K562 (cell line): ENCODE data around the gene PGPEP1. TPM values are rescaled to one million over a fixed set of nuclear protein-coding genes. Genes with fewer than 3 reads are reported as not detected.

Experiments used
- ARID2 ChIP-seq: fragments of 450-650 bp; IDR thresholded peaks from 2 replicates; pipeline ENCODE4 v1.6.1; 2017; ENCODE audit warnings: antibody characterized with exemption, mild to moderate bottlenecking
- ARNT ChIP-seq, 2 experiments: fragments of 450-650 bp; IDR thresholded peaks; 2 replicates each; pipeline ENCODE4 v1.6.1; 2016; ENCODE audit warnings: mild to moderate bottlenecking in 1 of 2
- BCOR ChIP-seq: fragments of 450-650 bp; IDR thresholded peaks from 2 replicates; pipeline ENCODE4 v1.6.1; 2016
- BDP1 ChIP-seq: IDR thresholded peaks from 3 replicates; pipeline ENCODE4 v1.6.1; 2011; ENCODE audit not compliant: insufficient read length, insufficient read depth
- CBX1 ChIP-seq: sonication (generic); IDR thresholded peaks from 2 replicates; pipeline ENCODE4 v1.6.1; 2016; ENCODE audit warnings: antibody characterized with exemption, low read depth, mild to moderate bottlenecking
- CSDE1 ChIP-seq, 2 experiments: fragments of 450-650 bp; IDR thresholded peaks; 2 replicates each; pipeline ENCODE4 v1.6.1; 2016; ENCODE audit warnings: mild to moderate bottlenecking in 1 of 2
- E2F3 ChIP-seq: fragments of 250-450 bp; sonication (Bioruptor Pico); IDR thresholded peaks from 2 replicates; pipeline ENCODE4 v1.4.0; 2020; ENCODE audit warnings: mild to moderate bottlenecking
- E2F6 ChIP-seq, 2 experiments: IDR thresholded peaks; 2 replicates each; pipeline ENCODE4 v1.6.1; 2011; ENCODE audit warnings: borderline replicate concordance in 1 of 2, control low read depth in 1 of 2, low read depth in 1 of 2, low read length in 1 of 2, mild to moderate bottlenecking in 1 of 2, mixed read lengths in 1 of 2, moderate library complexity in 1 of 2; ENCODE audit not compliant: insufficient read depth in 1 of 2, insufficient read length in 1 of 2, poor library complexity in 1 of 2, severe bottlenecking in 1 of 2; ENCODE audit errors: extremely low read depth in 1 of 2
- GABPB1 ChIP-seq: sonication (generic); formaldehyde crosslinking; IDR thresholded peaks from 2 replicates; pipeline ENCODE4 v1.8.0; 2022; ENCODE audit warnings: mild to moderate bottlenecking, missing genetic modification reagents
- HCFC1 ChIP-seq: IDR thresholded peaks from 2 replicates; pipeline ENCODE4 v1.6.1; 2012; ENCODE audit warnings: low read depth, low read length, improper control_type of control experiment
- HMBOX1 ChIP-seq: sonication (generic); IDR thresholded peaks from 2 replicates; pipeline ENCODE4 v1.6.1; 2016
- ILK ChIP-seq: fragments of 450-650 bp; IDR thresholded peaks from 2 replicates; pipeline ENCODE4 v1.6.1; 2016; ENCODE audit warnings: missing genetic modification characterization, low read depth, mild to moderate bottlenecking, missing compliant biosample characterization, moderate library complexity, borderline replicate concordance
- NFXL1 ChIP-seq: fragments of 450-650 bp; formaldehyde crosslinking; IDR thresholded peaks from 2 replicates; pipeline ENCODE4 v1.4.0; 2021; ENCODE audit warnings: mild to moderate bottlenecking
- NR1H2 ChIP-seq: sonication (generic); formaldehyde crosslinking; IDR thresholded peaks from 2 replicates; pipeline ENCODE4 v1.4.0; 2020; ENCODE audit warnings: mild to moderate bottlenecking, missing genetic modification reagents
- POLR2A ChIP-seq: fragments of 450-650 bp; conservative IDR thresholded peaks from 2 replicates; pipeline ENCODE4 v1.6.1; 2016
- PTRF ChIP-seq: fragments of 450-650 bp; IDR thresholded peaks from 2 replicates; pipeline ENCODE4 v1.6.1; 2016; ENCODE audit warnings: mild to moderate bottlenecking, missing genetic modification characterization, missing compliant biosample characterization
- RBM39 ChIP-seq: fragments of 200-400 bp; formaldehyde crosslinking; optimal IDR thresholded peaks from 2 replicates; pipeline ENCODE3; 2018; ENCODE audit warnings: low read depth, low read length
- TAF9B ChIP-seq: fragments of 450-650 bp; IDR thresholded peaks from 2 replicates; pipeline ENCODE4 v1.6.1; 2018; ENCODE audit warnings: mild to moderate bottlenecking; ENCODE audit not compliant: partially characterized antibody
- XRCC3 ChIP-seq: fragments of 450-650 bp; IDR thresholded peaks from 2 replicates; pipeline ENCODE4 v1.6.1; 2017; ENCODE audit warnings: mild to moderate bottlenecking, moderate library complexity
- ZBTB2 ChIP-seq: fragments of 450-650 bp; IDR thresholded peaks from 2 replicates; pipeline ENCODE4 v1.6.1; 2016; ENCODE audit warnings: antibody characterized with exemption
- ZFP1 ChIP-seq: fragments of 450-650 bp; formaldehyde crosslinking; IDR thresholded peaks from 2 replicates; pipeline ENCODE4 v1.4.0; 2020; ENCODE audit warnings: mild to moderate bottlenecking, mixed read lengths
- ZNF644 ChIP-seq: fragments of 200-800 bp; sonication (Bioruptor generic); IDR thresholded peaks from 2 replicates; pipeline ENCODE4 v1.6.1; 2016; ENCODE audit warnings: low read depth, missing genetic modification characterization, missing compliant biosample characterization
- polyA plus RNA-seq, 8 experiments: library from polyadenylated mRNA; depleted of rRNA in 4 of 8; stranded (reverse) in 5 of 8; unstranded in 3 of 8; fragments of >200 nt; fragmentation: Nextera tagmentation in 2 of 8; fragmentation: Illumina TruSeq in 1 of 8; extraction: Ambion mirVana in 2 of 8; extraction: Trizol in 1 of 8; gene quantifications; 2 replicates each; pipeline versions ENCODE4 v1.2.1 to v1.2.3, GENCODE V29; 2011 to 2014; ENCODE audit warnings: inconsistent platforms in 1 of 8, missing spikeins in 1 of 8
- total RNA-seq, 7 experiments: library from RNA; depleted of rRNA in 6 of 7; stranded (reverse); fragments of >200 nt in 6 of 7; fragmentation: Illumina TruSeq in 2 of 7; extraction: Trizol in 2 of 7; gene quantifications; 2 replicates each; pipeline versions ENCODE4 v1.2.1 to v1.2.3, GENCODE V29; 2011 to 2021; ENCODE audit warnings: low replicate concordance in 1 of 7
- TF ChIP-seq, protein P1 (sequence below): fragments of 200-800 bp; sonication (Bioruptor generic); IDR thresholded peaks from 2 replicates; pipeline ENCODE4 v1.6.1; 2016; ENCODE audit warnings: missing genetic modification characterization, missing compliant biosample characterization

Gene PGPEP1
- total and polyA plus RNA-seq, 9 of the 15 experiments (the other 6 are each of a cell fraction or from before 2014, with no cell fraction given): 10.0 to 69.6 (median 33.5) TPM

- no peak for TF ChIP-seq ZBTB2
- no peak for TF ChIP-seq PTRF (tag)
- TF ChIP-seq GABPB1 (CRISPR knock-in tag): no peak
- TF ChIP-seq POLR2A: peak; percentile 49; the same call in 1 of the 2 replicates
- no peak for TF ChIP-seq RBM39
- TF ChIP-seq E2F6 (IDR thresholded peaks at IDR 0.05; ENCODE audit: borderline replicate concordance in 1 of 2, extremely low read depth in 1 of 2, insufficient read depth in 1 of 2, insufficient read length in 1 of 2, low read depth in 1 of 2, low read length in 1 of 2, poor library complexity in 1 of 2, severe bottlenecking in 1 of 2): peak in 1 of 2 experiments; percentile 52
- TF ChIP-seq BDP1: no peak
- TF ChIP-seq, protein P1, sequence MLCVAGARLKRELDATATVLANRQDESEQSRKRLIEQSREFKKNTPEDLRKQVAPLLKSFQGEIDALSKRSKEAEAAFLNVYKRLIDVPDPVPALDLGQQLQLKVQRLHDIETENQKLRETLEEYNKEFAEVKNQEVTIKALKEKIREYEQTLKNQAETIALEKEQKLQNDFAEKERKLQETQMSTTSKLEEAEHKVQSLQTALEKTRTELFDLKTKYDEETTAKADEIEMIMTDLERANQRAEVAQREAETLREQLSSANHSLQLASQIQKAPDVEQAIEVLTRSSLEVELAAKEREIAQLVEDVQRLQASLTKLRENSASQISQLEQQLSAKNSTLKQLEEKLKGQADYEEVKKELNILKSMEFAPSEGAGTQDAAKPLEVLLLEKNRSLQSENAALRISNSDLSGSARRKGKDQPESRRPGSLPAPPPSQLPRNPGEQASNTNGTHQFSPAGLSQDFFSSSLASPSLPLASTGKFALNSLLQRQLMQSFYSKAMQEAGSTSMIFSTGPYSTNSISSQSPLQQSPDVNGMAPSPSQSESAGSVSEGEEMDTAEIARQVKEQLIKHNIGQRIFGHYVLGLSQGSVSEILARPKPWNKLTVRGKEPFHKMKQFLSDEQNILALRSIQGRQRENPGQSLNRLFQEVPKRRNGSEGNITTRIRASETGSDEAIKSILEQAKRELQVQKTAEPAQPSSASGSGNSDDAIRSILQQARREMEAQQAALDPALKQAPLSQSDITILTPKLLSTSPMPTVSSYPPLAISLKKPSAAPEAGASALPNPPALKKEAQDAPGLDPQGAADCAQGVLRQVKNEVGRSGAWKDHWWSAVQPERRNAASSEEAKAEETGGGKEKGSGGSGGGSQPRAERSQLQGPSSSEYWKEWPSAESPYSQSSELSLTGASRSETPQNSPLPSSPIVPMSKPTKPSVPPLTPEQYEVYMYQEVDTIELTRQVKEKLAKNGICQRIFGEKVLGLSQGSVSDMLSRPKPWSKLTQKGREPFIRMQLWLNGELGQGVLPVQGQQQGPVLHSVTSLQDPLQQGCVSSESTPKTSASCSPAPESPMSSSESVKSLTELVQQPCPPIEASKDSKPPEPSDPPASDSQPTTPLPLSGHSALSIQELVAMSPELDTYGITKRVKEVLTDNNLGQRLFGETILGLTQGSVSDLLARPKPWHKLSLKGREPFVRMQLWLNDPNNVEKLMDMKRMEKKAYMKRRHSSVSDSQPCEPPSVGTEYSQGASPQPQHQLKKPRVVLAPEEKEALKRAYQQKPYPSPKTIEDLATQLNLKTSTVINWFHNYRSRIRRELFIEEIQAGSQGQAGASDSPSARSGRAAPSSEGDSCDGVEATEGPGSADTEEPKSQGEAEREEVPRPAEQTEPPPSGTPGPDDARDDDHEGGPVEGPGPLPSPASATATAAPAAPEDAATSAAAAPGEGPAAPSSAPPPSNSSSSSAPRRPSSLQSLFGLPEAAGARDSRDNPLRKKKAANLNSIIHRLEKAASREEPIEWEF (CRISPR knock-in tag): no peak
- peak; percentile 56; the same call in 1 of the 2 replicates for TF ChIP-seq HMBOX1
- no peak for TF ChIP-seq E2F3 (CRISPR knock-in tag)
- TF ChIP-seq ARID2: no peak
- no peak for TF ChIP-seq ILK (tag)
- TF ChIP-seq TAF9B: no peak
- TF ChIP-seq XRCC3: no peak
- no peak for TF ChIP-seq CSDE1 (IDR thresholded peaks at IDR 0.05)
- TF ChIP-seq ARNT (IDR thresholded peaks at IDR 0.05): 0 out of 4 replicates have a peak, but pooled peaks of 1 of the 2 experiments have one; percentile 2
- TF ChIP-seq BCOR: no peak
- no peak for TF ChIP-seq NR1H2 (CRISPR knock-in tag)
- no peak for TF ChIP-seq ZNF644 (tag)
- TF ChIP-seq CBX1: no peak
- TF ChIP-seq HCFC1: no peak
- no peak for TF ChIP-seq ZFP1 (CRISPR knock-in tag)
- TF ChIP-seq NFXL1 (CRISPR knock-in tag): no peak
Measured at GRCh38 chr19:18321734-18322102, 18.7 kb upstream of the PGPEP1 start (continued).
